PC-3 (cell line): ENCODE results near the gene ZNF14. TPM values are rescaled to one million over a fixed set of nuclear protein-coding genes. Genes with fewer than 3 reads are reported as not detected.

ENCODE experiments used
- ATAC-seq: fragments of 200-7000 bp; cut with Tn5 transposase; 2 replicates; pipeline ENCODE4 v1.9.1; 2020; ENCODE audit warnings: mild to moderate bottlenecking, moderate library complexity
- BruUV-seq: library from RNA; stranded (reverse); fragments of 400-500 nt; replicated peaks from 2 replicates; lab custom pipeline; 2021; lab: Mats Ljungman, UMichigan
- CTCF ChIA-PET: fragments of 300-600 bp; sonication (Branson Sonifier 250); formaldehyde crosslinking; loops from one replicate; lab custom pipeline; 2022; ENCODE audit warnings: antibody characterized with exemption; lab: Charles Lee
- POLR2A ChIA-PET: fragments of 300-600 bp; sonication (Branson Sonifier 250); formaldehyde crosslinking; loops from one replicate; lab custom pipeline; 2022; ENCODE audit warnings: antibody characterized with exemption; ENCODE audit not compliant: unreplicated experiment; lab: Charles Lee
- DNase-seq: peaks from one replicate; pipeline ENCODE4 v3.0.0-alpha.2; 2015
- H2AFZ ChIP-seq: fragments of 300-600 bp; sonication (generic); 2 replicates; pipeline ENCODE4 v1.6.0; 2016; ENCODE audit warnings: antibody characterized with exemption, low read length
- H3F3A ChIP-seq: fragments of 300-600 bp; sonication (generic); one replicate; pipeline ENCODE4 v1.6.0; 2017; ENCODE audit warnings: antibody characterized with exemption, low read length, control low read depth, mild to moderate bottlenecking; ENCODE audit not compliant: unreplicated experiment
- H3K27ac ChIP-seq: fragments of 300-600 bp; sonication (generic); 2 replicates; pipeline ENCODE4 v1.5.1; 2016; ENCODE audit warnings: mild to moderate bottlenecking, low read length
- H3K27me3 ChIP-seq: fragments of 300-600 bp; sonication (generic); 2 replicates; pipeline ENCODE4 v1.6.1; 2016; ENCODE audit warnings: low read length, mixed read lengths
- H3K36me3 ChIP-seq: fragments of 300-600 bp; sonication (generic); 2 replicates; pipeline ENCODE4 v1.6.1; 2016; ENCODE audit warnings: low read depth, mixed run types, low read length, mixed read lengths
- H3K4me1 ChIP-seq: fragments of 300-600 bp; sonication (generic); 2 replicates; pipeline ENCODE4 v1.5.1; 2016; ENCODE audit warnings: low read length; ENCODE audit not compliant: insufficient read depth
- H3K4me2 ChIP-seq: fragments of 300-600 bp; sonication (generic); 2 replicates; pipeline ENCODE4 v1.6.0; 2016; ENCODE audit warnings: low read length
- H3K4me3 ChIP-seq: fragments of 300-600 bp; sonication (generic); 2 replicates; pipeline ENCODE4 v1.5.1; 2016; ENCODE audit warnings: mild to moderate bottlenecking, low read length, mixed read lengths
- H3K79me2 ChIP-seq: fragments of 300-600 bp; sonication (generic); 2 replicates; pipeline ENCODE4 v1.6.1; 2017; ENCODE audit warnings: low read length, mixed read lengths
- H3K9ac ChIP-seq: fragments of 300-600 bp; sonication (generic); 2 replicates; pipeline ENCODE4 v1.6.0; 2016; ENCODE audit warnings: mild to moderate bottlenecking, low read length
- H3K9me2 ChIP-seq: fragments of 300-600 bp; sonication (generic); replicated peaks from 2 replicates; pipeline ENCODE4 v1.6.1; 2016; ENCODE audit warnings: mixed run types, low read length, mixed read lengths
- H3K9me3 ChIP-seq: fragments of 300-600 bp; sonication (generic); 2 replicates; pipeline ENCODE4 v1.6.1; 2016; ENCODE audit warnings: low read length, mixed read lengths
- H4K20me1 ChIP-seq: fragments of 300-600 bp; sonication (generic); 2 replicates; pipeline ENCODE4 v1.6.1; 2016; ENCODE audit warnings: low read length, mixed read lengths
- CTCF ChIP-seq: fragments of 300-600 bp; sonication (generic); conservative IDR thresholded peaks from 2 replicates; pipeline ENCODE4 v1.5.1; 2017; ENCODE audit warnings: antibody characterized with exemption, low read depth, mild to moderate bottlenecking, low read length
- EZH2 ChIP-seq: fragments of 300-600 bp; sonication (generic); IDR thresholded peaks from one replicate; pipeline ENCODE4 v1.6.1; 2017; ENCODE audit warnings: antibody characterized with exemption, mild to moderate bottlenecking, low read length; ENCODE audit not compliant: unreplicated experiment
- EZH2phosphoT487 ChIP-seq: fragments of 300-600 bp; sonication (generic); IDR thresholded peaks from 2 replicates; pipeline ENCODE4 v1.6.1; 2018; ENCODE audit warnings: mild to moderate bottlenecking, antibody characterized with exemption, low read length, borderline replicate concordance
- intact Hi-C: fragments of 100-400 bp; cut with micrococcal nuclease; formaldehyde crosslinking; loops from 2 replicates; pipeline ENCODE4 v1.9.0; 2023
- total RNA-seq: library from RNA; depleted of rRNA; stranded (reverse); fragments of >200 nt; gene quantifications from 2 replicates; pipeline ENCODE4 v1.2.3, GENCODE V29; 2014

ZNF14 gene
- total RNA-seq, 1 experiment from 2014 or later = 3.0 TPM

GRCh38 chr19:19743176-19743575 lies 10.3 kb upstream of the ZNF14 start:
- intact Hi-C loops = no loop called here
- no peaks in the 10 kb centered on the region for H3K27me3 ChIP-seq
- no peaks in the 10 kb centered on the region for H3K36me3 ChIP-seq
- H3K9ac ChIP-seq = no peak overlapping the region
- no peak overlapping the region for H2AFZ ChIP-seq
- ATAC-seq = no peak
- CTCF ChIA-PET = no interaction called here
- POLR2A ChIA-PET = no interaction called here
- no peak overlapping the region for H3K4me3 ChIP-seq
- H3K9me2 ChIP-seq = no peaks in the 10 kb centered on the region
- H3F3A ChIP-seq = no peaks in the 10 kb centered on the region
- no peak for TF ChIP-seq EZH2
- TF ChIP-seq EZH2phosphoT487 = no peak
- TF ChIP-seq CTCF = no peak
- H3K9me3 ChIP-seq = no peaks in the 10 kb centered on the region
- no peaks in the 10 kb centered on the region for H4K20me1 ChIP-seq
- H3K27ac ChIP-seq = no peak overlapping the region
- H3K4me2 ChIP-seq = no peak overlapping the region
- H3K4me1 ChIP-seq = no peaks in the 10 kb centered on the region
- no TSS peak for BruUV-seq
- no peaks in the 10 kb centered on the region for H3K79me2 ChIP-seq
- DNase-seq = no peak

- Histone ChIP-seq H3K79me2 (no peaks in the 10 kb centered on the region), H3K9ac (no peak overlapping the region), H3K27ac (no peak overlapping the region), H3F3A (no peaks in the 10 kb centered on the region), H3K36me3 (no peaks in the 10 kb centered on the region), H3K9me2 (no peaks in the 10 kb centered on the region), H3K4me3 (no peak overlapping the region), H3K27me3 (no peaks in the 10 kb centered on the region), H3K4me1 (no peaks in the 10 kb centered on the region), H3K9me3 (no peaks in the 10 kb centered on the region), H3K4me2 (no peak overlapping the region), H2AFZ (no peak overlapping the region), H4K20me1 (no peaks in the 10 kb centered on the region)
- POLR2A ChIA-PET = no interaction called here
- TF ChIP-seq CTCF = no peak
- no peak for TF ChIP-seq EZH2
- TF ChIP-seq EZH2phosphoT487 = no peak
- ATAC-seq (no peak), DNase-seq (no peak)
- BruUV-seq = no TSS peak
- CTCF ChIA-PET = no interaction called here
- intact Hi-C loops = no loop called here
Observed at GRCh38 chr19:19742773-19743172, 9.9 kb upstream of the ZNF14 start.

GRCh38 chr19:19741184-19741583 lies 8.3 kb upstream of the ZNF14 start:
- no peaks in the 10 kb centered on the region for H4K20me1 ChIP-seq
- no peaks in the 10 kb centered on the region for H3K79me2 ChIP-seq
- H3K36me3 ChIP-seq = no peaks in the 10 kb centered on the region
- no peaks in the 10 kb centered on the region for H3K27me3 ChIP-seq
- intact Hi-C loops = no loop called here
- ChIA-PET CTCF (no interaction called here), POLR2A (no interaction called here)
- DNase-seq (no peak), ATAC-seq (no peak)
- TF ChIP-seq CTCF = no peak
- TF ChIP-seq EZH2phosphoT487 = no peak
- TF ChIP-seq EZH2 = no peak
- BruUV-seq = no TSS peak
- no peaks in the 10 kb centered on the region for H3F3A ChIP-seq
- no peak overlapping the region for H3K4me3 ChIP-seq
- H3K4me1 ChIP-seq = no peaks in the 10 kb centered on the region
- H3K9me2 ChIP-seq = no peaks in the 10 kb centered on the region
- no peaks in the 10 kb centered on the region for H3K9me3 ChIP-seq
- H3K27ac ChIP-seq = no peak overlapping the region
- no peak overlapping the region for H2AFZ ChIP-seq
- H3K9ac ChIP-seq = no peak overlapping the region
- no peak overlapping the region for H3K4me2 ChIP-seq
